Cardiac atrium fibroblast (primary cell): ENCODE measurements around the gene PRR13. TPM values are rescaled to one million over a fixed set of nuclear protein-coding genes. Genes with fewer than 3 reads are reported as not detected.

ENCODE experiments used
- total RNA-seq: library from RNA; depleted of rRNA; stranded (reverse); fragments of >200 nt; gene quantifications from 2 replicates; pipeline ENCODE4 v1.2.3, GENCODE V29; 2015

PRR13 gene
- 70.8 and 92.7 TPM in 2 replicates for total RNA-seq

GRCh38 chr12:53441040-53441833 is at the start of gene PRR13:
PRR13 (plus strand) TSS chr12:53441734; CDS start chr12:53442715, 981 bp downstream.

GRCh38 chr12:53423597-53423996 is 17.9 kb upstream of the PRR13 start, which contains the start of gene AMHR2:
AMHR2 (plus strand) TSS chr12:53423855; CDS start chr12:53423935, 80 bp downstream.

GRCh38 chr12:53451661-53452158 is 10.2 kb downstream of the PRR13 start, which contains the start of gene PCBP2:
PCBP2 (plus strand) TSS chr12:53452102; CDS start chr12:53454801, 2,699 bp downstream.

Other genes with a start within 250 kb of the PRR13 start
- gene ITGB7, start 234.5 kb upstream of the PRR13 start, total RNA-seq = 0.18 TPM in 1 of 2 replicates, not detected in the other
- 15.6 and 17.7 TPM in 2 replicates for gene RARG, start 209.5 kb upstream of the PRR13 start, total RNA-seq
- gene ESPL1, start 173.4 kb upstream of the PRR13 start, total RNA-seq = 3.2 and 4.7 TPM in 2 replicates
- gene PFDN5, start 146.2 kb upstream of the PRR13 start, total RNA-seq = 376 and 591 TPM in 2 replicates
- 38.6 and 54.3 TPM in 2 replicates for gene MYG1, start 142.0 kb upstream of the PRR13 start, total RNA-seq
- gene AAAS, start 120.1 kb upstream of the PRR13 start, total RNA-seq = 46.2 and 50.2 TPM in 2 replicates
- gene SP7, start 105.4 kb upstream of the PRR13 start, total RNA-seq = not detected in 2 replicates
- 25.8 and 28.3 TPM in 2 replicates for gene SP1, start 61.6 kb upstream of the PRR13 start, total RNA-seq
- not detected in 2 replicates for gene AMHR2, start 17.9 kb upstream of the PRR13 start, total RNA-seq
- 158 and 225 TPM in 2 replicates for gene PCBP2, start 10.4 kb downstream of the PRR13 start, total RNA-seq
- 25.4 and 26.9 TPM in 2 replicates for gene MAP3K12, start 57.7 kb downstream of the PRR13 start, total RNA-seq
- gene TARBP2, start 59.5 kb downstream of the PRR13 start, total RNA-seq = 30.1 and 43.5 TPM in 2 replicates
- not detected in 2 replicates for gene NPFF, start 65.8 kb downstream of the PRR13 start, total RNA-seq
- gene ATF7, start 184.6 kb downstream of the PRR13 start, total RNA-seq = 12.6 and 19.9 TPM in 2 replicates
- gene ATP5MC2, start 234.3 kb downstream of the PRR13 start, total RNA-seq = 293 and 344 TPM in 2 replicates